Immature natural killer cell (primary cell): ENCODE results near the gene GABBR2. TPM values are rescaled to one million over a fixed set of nuclear protein-coding genes. Genes with fewer than 3 reads are reported as not detected.

Experiments used
- DNase-seq, 3 donors: peaks; one replicate each; pipeline ENCODE4 v3.0.0; 2022; ENCODE audit warnings: mixed read lengths in 1 of 3
- H3K27ac Mint-ChIP-seq, 6 donors: one replicate each; pipeline ENCODE4 v1.8.0; 2020; ENCODE audit warnings: mixed read lengths in 6 of 6, mild to moderate bottlenecking in 5 of 6, inconsistent platforms in 4 of 6, moderate library complexity in 3 of 6
- H3K27me3 Mint-ChIP-seq, 3 donors: one replicate each; pipeline ENCODE4 v1.8.0; 2020 to 2021; ENCODE audit warnings: low read depth in 3 of 3, mild to moderate bottlenecking in 3 of 3, mixed read lengths in 3 of 3, moderate library complexity in 3 of 3, inconsistent platforms in 1 of 3
- H3K36me3 Mint-ChIP-seq, 3 donors: one replicate each; pipeline ENCODE4 v1.8.0; 2020; ENCODE audit warnings: mixed read lengths in 3 of 3, inconsistent platforms in 2 of 3, mild to moderate bottlenecking in 2 of 3
- H3K4me1 Mint-ChIP-seq, 2 donors: one replicate each; pipeline ENCODE4 v1.8.0; 2020; ENCODE audit warnings: inconsistent platforms in 2 of 2, mild to moderate bottlenecking in 2 of 2, mixed read lengths in 2 of 2, moderate library complexity in 1 of 2
- H3K4me3 Mint-ChIP-seq, 5 donors: one replicate each; pipeline ENCODE4 v1.8.0; 2020; ENCODE audit warnings: mild to moderate bottlenecking in 5 of 5, mixed read lengths in 5 of 5, inconsistent platforms in 3 of 5, moderate library complexity in 3 of 5
- H3K9me3 Mint-ChIP-seq, 6 donors: one replicate each; pipeline ENCODE4 v1.8.0; 2020; ENCODE audit warnings: mild to moderate bottlenecking in 6 of 6, mixed read lengths in 6 of 6, inconsistent platforms in 4 of 6, moderate library complexity in 3 of 6
- polyA plus RNA-seq, 3 donors: library from polyadenylated mRNA; unstranded; fragments of 300-500 nt; fragmentation: Illumina TruSeq; gene quantifications; one replicate each; pipeline ENCODE4 v1.2.3, GENCODE V29; 2021

GABBR2 gene
- polyA plus RNA-seq, 3 donors from 2014 or later = not detected

DNA sequence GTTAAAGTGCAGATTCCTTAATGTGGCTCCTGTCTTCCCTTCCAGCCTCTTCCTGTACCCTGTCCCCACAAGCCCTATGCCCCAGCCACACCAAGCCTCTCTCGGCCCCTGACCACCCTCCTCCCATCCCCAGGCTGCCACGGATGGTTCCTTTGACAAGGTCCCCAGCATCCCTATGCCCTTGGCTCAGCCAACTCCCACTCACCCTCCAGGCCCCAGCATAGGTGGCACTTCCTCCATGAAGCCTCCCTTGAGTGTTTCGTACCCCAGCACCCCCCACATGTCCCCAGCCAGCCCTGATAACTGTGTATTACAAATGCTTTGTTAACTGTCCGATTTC, 337.8 kb downstream of the GABBR2 start:
- Mint-ChIP-seq H3K36me3 (no peaks in the 10 kb centered on the region), H3K27me3 (peaks cover 0 to 5% (median 3%) of the 10 kb centered on the region in 3 donors), H3K4me1 (no peaks in the 10 kb centered on the region), H3K9me3 (peaks cover 2 to 11% (median 5%) of the 10 kb centered on the region in 6 donors), H3K27ac (no peak overlapping the region), H3K4me3 (no peak overlapping the region)
- no peak for DNase-seq

DNA sequence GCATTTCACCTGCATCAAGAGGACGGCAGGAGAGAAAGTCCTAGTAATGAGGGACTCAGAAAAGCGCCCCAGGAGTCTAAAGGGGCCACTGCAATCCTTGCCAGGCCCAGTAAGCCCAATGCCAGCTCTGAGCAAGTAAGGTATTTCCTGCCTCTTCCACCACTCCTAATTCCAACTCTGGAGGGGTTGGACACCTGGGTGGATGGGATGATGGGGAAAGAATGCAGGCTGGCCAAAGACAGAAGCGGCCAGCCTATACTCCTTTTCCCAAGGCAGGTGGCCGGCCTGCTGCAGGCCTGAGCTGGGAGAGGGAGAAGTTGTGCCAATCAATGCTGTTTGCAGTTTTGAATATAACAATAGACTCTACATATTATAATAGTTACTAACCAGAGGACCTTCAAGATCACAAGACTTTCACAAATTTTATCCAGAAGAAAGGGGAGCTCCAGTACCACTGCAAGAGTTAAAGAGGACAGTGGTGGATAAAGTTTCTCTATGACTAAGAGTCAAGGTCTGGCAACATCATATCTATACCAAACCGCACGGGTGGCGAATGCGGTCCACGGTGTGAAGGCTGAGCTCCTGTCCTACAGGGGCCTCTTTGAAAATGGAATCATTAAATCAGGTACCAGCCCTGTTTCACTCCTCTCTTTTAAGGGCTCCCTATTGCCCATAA, 338.3 kb downstream of the GABBR2 start:
- peaks cover 0 to 5% (median 3%) of the 10 kb centered on the region in 3 donors for H3K27me3 Mint-ChIP-seq
- peaks cover 0 to 1% (median 0%) of the 10 kb centered on the region in 3 donors for H3K36me3 Mint-ChIP-seq
- DNase-seq = no peak
- peaks cover 2 to 16% (median 10%) of the 10 kb centered on the region in 6 donors for H3K9me3 Mint-ChIP-seq
- H3K4me3 Mint-ChIP-seq = no peak overlapping the region
- H3K27ac Mint-ChIP-seq = no peak overlapping the region
- H3K4me1 Mint-ChIP-seq = no peaks in the 10 kb centered on the region

DNA sequence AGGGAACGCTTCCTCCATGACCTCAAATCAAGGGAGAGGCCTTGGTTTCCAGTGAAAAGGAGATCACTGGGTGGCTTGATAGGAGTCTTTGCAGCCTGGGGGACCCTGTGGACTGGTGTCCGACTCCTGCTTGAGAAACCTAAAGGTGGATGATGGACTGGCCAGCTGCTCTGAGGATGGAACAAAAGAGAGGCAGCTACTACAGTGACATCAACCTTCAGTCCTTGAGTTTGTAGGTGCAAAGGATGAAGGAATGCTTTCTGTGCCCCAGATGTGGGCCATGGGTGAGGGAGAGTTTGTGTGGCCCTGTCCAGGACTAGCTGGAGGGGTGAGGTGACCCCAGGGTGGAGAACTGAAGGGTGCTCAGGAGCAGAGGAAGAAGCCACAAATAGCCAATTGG, 338.8 kb downstream of the GABBR2 start:
- Mint-ChIP-seq H3K27me3 (peaks cover 0 to 5% (median 5%) of the 10 kb centered on the region in 3 donors), H3K27ac (no peak overlapping the region), H3K4me3 (no peak overlapping the region), H3K4me1 (no peaks in the 10 kb centered on the region), H3K9me3 (peaks cover 2 to 22% (median 15%) of the 10 kb centered on the region in 6 donors), H3K36me3 (peaks cover 0 to 5% (median 0%) of the 10 kb centered on the region in 3 donors)
- DNase-seq = no peak

DNA sequence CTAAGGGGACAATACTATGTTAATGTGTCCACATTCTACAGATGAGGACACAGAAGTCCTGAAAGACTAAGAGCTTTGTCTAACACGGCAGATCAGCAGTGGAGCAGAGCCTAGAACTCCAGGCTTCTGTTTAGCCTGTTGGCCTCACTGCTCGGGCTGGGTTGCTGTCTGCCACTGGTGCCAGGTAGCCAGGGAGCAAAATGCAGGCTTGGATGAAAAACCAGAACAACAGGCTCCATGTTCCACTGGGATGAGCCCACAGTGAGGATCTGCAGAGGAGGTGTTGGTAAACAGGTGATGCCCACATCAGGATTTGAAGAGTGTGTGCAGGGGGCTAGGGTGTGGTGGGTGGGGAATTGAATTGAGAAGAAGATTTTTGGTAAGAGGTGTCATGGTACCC, 339.3 kb downstream of the GABBR2 start:
- Mint-ChIP-seq H3K36me3 (peaks cover 0 to 5% (median 0%) of the 10 kb centered on the region in 3 donors), H3K9me3 (peaks cover 2 to 23% (median 17%) of the 10 kb centered on the region in 6 donors), H3K4me1 (no peaks in the 10 kb centered on the region), H3K27ac (no peak overlapping the region), H3K27me3 (peaks cover 0 to 5% (median 3%) of the 10 kb centered on the region in 3 donors), H3K4me3 (no peak overlapping the region)
- DNase-seq = no peak

DNA sequence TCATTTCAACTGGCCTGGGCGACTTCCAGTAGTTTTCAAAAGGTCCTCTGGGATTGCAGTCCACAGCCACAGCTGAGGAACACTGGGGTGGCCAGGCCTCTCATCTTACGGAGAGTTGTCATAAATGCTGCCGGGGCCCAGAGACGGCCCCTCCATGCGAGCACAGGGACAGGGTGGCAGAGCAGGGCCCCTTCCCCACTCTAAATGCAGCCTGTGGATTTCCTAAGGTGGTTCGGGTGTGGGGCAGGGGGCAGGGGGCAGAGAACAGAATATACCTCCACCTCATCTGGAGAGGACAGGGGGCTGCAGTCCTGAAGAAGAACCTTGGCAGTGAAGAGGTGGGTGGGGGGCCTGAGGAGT, 339.7 kb downstream of the GABBR2 start:
- peaks cover 2 to 23% (median 17%) of the 10 kb centered on the region in 6 donors for H3K9me3 Mint-ChIP-seq
- H3K36me3 Mint-ChIP-seq = peaks cover 0 to 5% (median 0%) of the 10 kb centered on the region in 3 donors
- H3K4me1 Mint-ChIP-seq = no peaks in the 10 kb centered on the region
- DNase-seq = no peak
- H3K27me3 Mint-ChIP-seq = peaks cover 0 to 5% (median 3%) of the 10 kb centered on the region in 3 donors
- H3K4me3 Mint-ChIP-seq = no peak overlapping the region
- H3K27ac Mint-ChIP-seq = no peak overlapping the region

DNA sequence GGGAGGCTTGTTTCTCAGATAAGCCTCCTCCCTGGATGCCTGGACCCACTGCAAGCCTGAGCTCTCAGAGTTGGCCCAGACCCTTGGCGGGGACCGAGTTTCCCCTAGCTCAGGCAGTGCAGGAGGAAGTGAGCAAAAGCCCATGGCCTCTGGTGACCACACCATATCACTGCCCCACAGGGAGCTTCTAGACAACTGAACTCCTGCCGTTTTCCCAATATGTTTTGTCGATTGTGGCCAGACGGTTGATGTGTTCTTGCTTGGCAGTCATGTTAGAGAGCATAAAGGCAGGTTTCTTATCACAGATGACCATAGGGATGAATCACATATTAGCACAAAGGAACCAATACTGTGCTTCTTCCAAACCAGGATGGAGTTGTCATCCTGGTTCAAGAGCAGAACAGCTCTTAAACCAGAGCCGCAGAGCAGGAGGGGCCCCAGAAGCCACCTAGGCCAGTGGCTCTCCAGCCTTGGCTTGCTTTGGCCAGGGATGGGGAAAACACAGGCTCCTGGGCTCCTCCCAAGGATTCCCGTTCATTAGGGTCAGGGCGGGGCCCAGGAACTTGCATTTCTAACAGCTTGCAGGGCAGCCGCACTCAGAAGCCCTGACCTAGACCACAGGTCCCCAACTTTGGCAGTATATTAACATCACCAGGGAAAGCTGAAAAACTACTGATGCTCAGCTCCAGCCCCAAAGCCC, 340.2 kb downstream of the GABBR2 start:
- no peaks in the 10 kb centered on the region for H3K4me1 Mint-ChIP-seq
- H3K27ac Mint-ChIP-seq = no peak overlapping the region
- H3K9me3 Mint-ChIP-seq = peaks cover 2 to 23% (median 17%) of the 10 kb centered on the region in 6 donors
- no peak overlapping the region for H3K4me3 Mint-ChIP-seq
- H3K36me3 Mint-ChIP-seq = peaks cover 0 to 5% (median 0%) of the 10 kb centered on the region in 3 donors
- peaks cover 0 to 5% (median 3%) of the 10 kb centered on the region in 3 donors for H3K27me3 Mint-ChIP-seq
- no peak for DNase-seq

DNA sequence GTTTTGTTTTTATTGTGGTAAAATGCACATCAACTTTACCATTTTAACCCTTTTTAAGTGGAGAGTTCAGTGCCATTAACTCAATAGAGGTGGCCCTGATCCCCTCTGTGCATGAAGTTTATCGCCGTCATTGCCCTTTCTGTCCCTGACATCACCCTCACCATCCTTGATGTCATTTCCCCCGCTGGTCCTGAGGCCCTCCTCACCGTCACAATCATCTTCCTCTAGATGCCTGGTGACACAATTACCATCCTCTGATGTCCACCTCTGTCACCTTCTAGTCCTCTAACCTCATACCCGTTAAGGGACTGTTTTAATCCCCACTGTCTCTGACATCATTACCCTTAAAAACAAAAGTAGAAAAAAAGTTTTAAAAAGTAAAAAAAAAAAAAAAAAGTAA, 340.8 kb downstream of the GABBR2 start:
- no peaks in the 10 kb centered on the region for H3K4me1 Mint-ChIP-seq
- no peak for DNase-seq
- peaks cover 0 to 5% (median 3%) of the 10 kb centered on the region in 3 donors for H3K27me3 Mint-ChIP-seq
- H3K4me3 Mint-ChIP-seq = no peak overlapping the region
- H3K9me3 Mint-ChIP-seq = peaks cover 2 to 23% (median 17%) of the 10 kb centered on the region in 6 donors
- no peak overlapping the region for H3K27ac Mint-ChIP-seq
- H3K36me3 Mint-ChIP-seq = peaks cover 0 to 5% (median 0%) of the 10 kb centered on the region in 3 donors

DNA sequence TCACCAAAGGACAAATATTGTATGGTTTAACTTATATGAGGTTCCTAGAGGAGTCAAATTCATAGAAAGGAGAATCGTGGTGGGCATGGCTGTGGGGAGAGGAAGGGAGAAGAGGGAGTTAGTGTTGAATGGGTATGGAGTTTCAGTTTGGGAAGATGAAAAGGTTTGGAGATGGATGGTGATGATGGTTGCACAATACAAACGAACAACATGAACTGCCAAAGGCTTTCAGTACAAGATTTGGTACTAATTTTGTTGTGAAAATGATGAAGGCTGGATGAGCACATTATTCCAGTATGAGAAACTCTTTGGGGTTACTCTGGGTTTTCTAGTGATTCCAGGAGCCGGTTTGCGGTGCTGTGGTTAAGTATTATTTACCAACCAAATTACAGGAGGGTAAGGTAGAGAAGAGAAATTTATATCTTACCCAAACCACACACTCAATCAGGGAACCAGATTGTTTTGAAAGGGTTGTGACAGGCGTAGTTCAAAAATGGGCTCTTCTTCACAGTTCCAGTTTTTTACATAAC, 341.3 kb downstream of the GABBR2 start:
- no peaks in the 10 kb centered on the region for H3K4me1 Mint-ChIP-seq
- peaks cover 0 to 5% (median 3%) of the 10 kb centered on the region in 3 donors for H3K27me3 Mint-ChIP-seq
- no peak overlapping the region for H3K27ac Mint-ChIP-seq
- peaks cover 0 to 5% (median 0%) of the 10 kb centered on the region in 3 donors for H3K36me3 Mint-ChIP-seq
- H3K4me3 Mint-ChIP-seq = no peak overlapping the region
- no peak for DNase-seq
- H3K9me3 Mint-ChIP-seq = peaks cover 2 to 23% (median 17%) of the 10 kb centered on the region in 6 donors

DNA sequence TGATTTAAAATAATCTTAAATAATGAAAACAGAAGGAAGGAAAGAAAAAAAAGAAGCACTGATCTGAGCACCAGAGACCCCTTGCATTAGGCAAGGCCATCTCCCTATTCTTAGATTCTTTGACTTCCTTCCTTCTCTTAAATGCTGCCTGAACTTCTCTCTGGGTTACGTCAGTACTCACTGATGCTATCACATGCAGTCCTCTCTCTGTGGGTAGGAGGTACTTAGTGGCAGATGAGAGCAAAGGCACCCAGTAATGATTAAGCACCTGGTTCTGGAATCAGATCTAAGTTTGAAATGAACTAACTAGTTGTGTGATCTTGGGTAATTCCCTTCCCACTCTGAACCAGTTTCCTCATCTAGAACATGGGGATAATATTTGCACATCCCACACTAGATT, 343.0 kb downstream of the GABBR2 start:
- Mint-ChIP-seq H3K9me3 (peaks cover 2 to 23% (median 17%) of the 10 kb centered on the region in 6 donors), H3K4me1 (no peaks in the 10 kb centered on the region), H3K27me3 (peaks cover 0 to 7% (median 5%) of the 10 kb centered on the region in 3 donors), H3K36me3 (peaks cover 0 to 5% (median 0%) of the 10 kb centered on the region in 3 donors), H3K4me3 (no peak overlapping the region), H3K27ac (no peak overlapping the region)
- DNase-seq = no peak

DNA sequence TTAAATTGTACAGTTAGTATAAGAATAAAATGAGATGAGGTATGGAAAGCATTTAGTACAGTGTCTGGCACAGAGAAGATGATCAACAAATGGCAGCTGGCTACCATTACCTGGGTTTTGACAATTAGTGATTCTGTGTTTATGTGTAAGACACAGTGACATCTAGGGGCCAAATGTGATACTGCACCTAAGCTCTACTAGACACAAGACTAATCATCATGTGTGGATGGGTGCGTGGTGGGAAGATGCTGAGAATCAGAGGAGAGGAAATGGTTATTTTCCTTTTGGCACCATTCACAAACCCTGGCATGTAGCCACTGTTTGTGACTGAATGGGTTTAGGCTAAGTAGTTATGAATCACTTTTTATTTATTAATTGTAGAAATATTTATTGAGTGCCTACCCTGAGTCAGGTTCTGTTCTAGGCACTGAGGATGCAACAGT, 343.5 kb downstream of the GABBR2 start:
- DNase-seq = no peak
- Mint-ChIP-seq H3K9me3 (peaks cover 2 to 23% (median 17%) of the 10 kb centered on the region in 6 donors), H3K27me3 (peaks cover 0 to 7% (median 5%) of the 10 kb centered on the region in 3 donors), H3K36me3 (peaks cover 0 to 5% (median 0%) of the 10 kb centered on the region in 3 donors), H3K4me1 (no peaks in the 10 kb centered on the region), H3K4me3 (no peak overlapping the region), H3K27ac (no peak overlapping the region)

DNA sequence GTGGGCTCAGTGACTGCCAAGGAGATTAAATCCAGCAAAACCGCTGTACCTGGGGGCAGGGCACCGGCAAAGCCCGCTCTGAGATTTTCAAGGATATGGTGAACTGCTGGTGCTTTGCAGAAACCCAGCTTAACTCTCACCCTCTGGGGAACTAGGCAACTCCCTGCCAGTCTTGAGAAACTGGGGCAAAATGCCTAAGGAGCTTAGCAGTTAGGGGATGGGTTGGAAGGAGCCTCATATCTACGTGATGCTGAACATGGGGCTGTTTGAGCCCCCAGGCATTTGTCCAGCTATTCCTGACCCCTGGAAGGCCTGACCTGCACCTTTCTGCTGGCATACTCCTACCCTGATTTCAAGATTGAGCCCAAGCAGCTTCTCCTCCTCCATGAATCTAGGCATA, 344.6 kb downstream of the GABBR2 start:
- Mint-ChIP-seq H3K9me3 (peaks cover 2 to 23% (median 17%) of the 10 kb centered on the region in 6 donors), H3K4me1 (no peaks in the 10 kb centered on the region)
- no peak for DNase-seq

DNA sequence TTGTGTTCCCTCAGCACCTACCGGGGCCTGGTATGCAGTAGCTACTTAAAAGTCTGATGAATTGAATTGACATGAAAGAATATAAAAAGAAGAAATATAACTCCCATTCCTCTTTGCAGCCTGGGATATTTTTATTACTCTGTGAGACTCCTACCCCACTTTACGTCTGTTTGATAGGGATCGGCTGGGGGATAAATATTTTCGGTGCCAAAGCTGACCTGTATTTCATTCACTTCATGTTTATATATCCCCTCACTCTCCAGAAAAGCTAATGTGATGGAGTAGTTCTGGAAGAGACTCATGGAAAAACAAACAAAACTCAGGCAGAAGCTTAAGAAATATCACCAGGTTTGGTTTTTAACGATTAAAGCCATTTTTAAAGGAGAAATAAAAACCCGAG, 345.1 kb downstream of the GABBR2 start:
- H3K27ac Mint-ChIP-seq = no peak overlapping the region
- H3K27me3 Mint-ChIP-seq = peaks cover 0 to 7% (median 5%) of the 10 kb centered on the region in 3 donors
- no peak overlapping the region for H3K4me3 Mint-ChIP-seq
- H3K4me1 Mint-ChIP-seq = no peaks in the 10 kb centered on the region
- H3K9me3 Mint-ChIP-seq = peaks cover 2 to 23% (median 17%) of the 10 kb centered on the region in 6 donors
- H3K36me3 Mint-ChIP-seq = peaks cover 0 to 5% (median 0%) of the 10 kb centered on the region in 3 donors
- no peak for DNase-seq

More for the DNA sequence above, 344.6 kb downstream of the GABBR2 start:
- peaks cover 0 to 5% (median 0%) of the 10 kb centered on the region in 3 donors for H3K36me3 Mint-ChIP-seq
- H3K4me3 Mint-ChIP-seq = no peak overlapping the region
- H3K27ac Mint-ChIP-seq = no peak overlapping the region
- peaks cover 0 to 7% (median 5%) of the 10 kb centered on the region in 3 donors for H3K27me3 Mint-ChIP-seq

DNA sequence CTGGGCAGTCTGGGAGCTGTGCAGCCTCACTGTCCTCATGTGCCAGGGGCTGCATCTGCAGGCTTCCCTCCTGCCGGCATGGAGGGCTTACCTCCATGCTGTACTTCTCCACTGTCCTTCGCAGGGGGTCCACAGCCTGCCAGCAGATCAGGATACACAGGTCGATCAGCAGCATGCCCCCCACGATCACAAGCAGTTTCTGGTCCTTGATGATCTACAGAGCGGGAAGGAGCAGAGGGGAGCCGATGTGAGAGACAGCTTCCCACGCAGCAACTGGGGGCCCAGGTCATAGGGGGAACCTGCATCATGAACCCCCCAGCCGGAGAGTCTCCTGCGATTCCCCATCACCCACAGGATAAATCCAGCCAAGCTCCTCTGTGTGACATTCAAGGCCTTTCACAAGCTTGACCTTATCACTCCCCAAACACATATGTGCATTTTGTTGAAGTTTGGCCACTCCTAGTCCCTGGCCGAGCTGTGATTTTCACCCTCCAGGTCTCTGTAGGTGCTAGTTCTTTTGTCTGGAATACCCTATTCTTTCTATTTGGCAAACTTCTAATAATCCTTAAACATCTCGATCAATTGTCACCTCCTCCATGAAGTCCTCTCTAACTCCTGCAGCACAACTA, 346.0 kb downstream of the GABBR2 start:
- no peak overlapping the region for H3K4me3 Mint-ChIP-seq
- H3K36me3 Mint-ChIP-seq = peaks cover 0 to 5% (median 0%) of the 10 kb centered on the region in 3 donors
- peaks cover 0 to 23% (median 17%) of the 10 kb centered on the region in 6 donors for H3K9me3 Mint-ChIP-seq
- peaks cover 0 to 7% (median 2%) of the 10 kb centered on the region in 3 donors for H3K27me3 Mint-ChIP-seq
- DNase-seq = no peak
- H3K4me1 Mint-ChIP-seq = no peaks in the 10 kb centered on the region
- no peak overlapping the region for H3K27ac Mint-ChIP-seq
